ENCODE measurements around the gene OR6K2.
"Not testable (repeated sequence)": the region's sequence is repeated elsewhere in the genome, so short reads cannot be mapped to it uniquely, and the experiment has no call there.

Gene OR6K2

GRCh38 chr1:158700552-158700951, at the start of gene OR6K2:
OR6K2 (minus strand) TSS chr1:158700652; CDS start chr1:158700652, 0 bp downstream.
- DNase-seq (ENCODE audit: low read depth), result no peak

GRCh38 chr1:158735848-158736247, 35.4 kb upstream of the OR6K2 start:
- no peak for DNase-seq (ENCODE audit: low read depth)

- DNase-seq (ENCODE audit: low read depth), result no peak
Measured at GRCh38 chr1:158732524-158732923, 32.1 kb upstream of the OR6K2 start.

- DNase-seq (ENCODE audit: low read depth), result no peak
Measured at GRCh38 chr1:158731707-158732106, 31.3 kb upstream of the OR6K2 start.

- DNase-seq (ENCODE audit: low read depth), result no peak
Measured at GRCh38 chr1:158730453-158730852, 30.0 kb upstream of the OR6K2 start.

GRCh38 chr1:158728510-158729225, 28.2 kb upstream of the OR6K2 start:
- no peak for DNase-seq (ENCODE audit: low read depth)

- DNase-seq (ENCODE audit: low read depth), result no peak
Measured at GRCh38 chr1:158724442-158724841, 24.0 kb upstream of the OR6K2 start.

GRCh38 chr1:158720620-158721019, 20.2 kb upstream of the OR6K2 start, which contains the start of gene OR6K3:
OR6K3 (minus strand) TSS chr1:158720720; CDS start chr1:158718115, 2,605 bp downstream.
- no peak for DNase-seq (ENCODE audit: low read depth)

GRCh38 chr1:158719664-158720063, 19.2 kb upstream of the OR6K2 start:
- no peak for DNase-seq (ENCODE audit: low read depth)

GRCh38 chr1:158717344-158717743, 16.9 kb upstream of the OR6K2 start:
- no peak for DNase-seq (ENCODE audit: low read depth)

- no peak for DNase-seq (ENCODE audit: low read depth)
Measured at GRCh38 chr1:158716335-158716734, 15.9 kb upstream of the OR6K2 start.

- no peak for DNase-seq (ENCODE audit: low read depth)
Measured at GRCh38 chr1:158714754-158715153, 14.3 kb upstream of the OR6K2 start.

GRCh38 chr1:158711098-158711497, 10.6 kb upstream of the OR6K2 start:
- DNase-seq (ENCODE audit: low read depth), result no peak

- no peak for DNase-seq (ENCODE audit: low read depth)
Measured at GRCh38 chr1:158706096-158706495, 5.6 kb upstream of the OR6K2 start.

GRCh38 chr1:158694596-158694995, 5.9 kb downstream of the OR6K2 start:
- DNase-seq (ENCODE audit: low read depth), result no peak

- DNase-seq (ENCODE audit: low read depth), result no peak
Measured at GRCh38 chr1:158692356-158692755, 8.1 kb downstream of the OR6K2 start.

- DNase-seq (ENCODE audit: low read depth), result no peak
Measured at GRCh38 chr1:158691907-158692306, 8.5 kb downstream of the OR6K2 start.

GRCh38 chr1:158691149-158691548, 9.3 kb downstream of the OR6K2 start:
- DNase-seq (ENCODE audit: low read depth), result not testable (repeated sequence)

GRCh38 chr1:158689875-158690274, 10.6 kb downstream of the OR6K2 start:
- no peak for DNase-seq (ENCODE audit: low read depth)

GRCh38 chr1:158689110-158689509, 11.3 kb downstream of the OR6K2 start:
- DNase-seq (ENCODE audit: low read depth), result no peak

GRCh38 chr1:158688343-158688742, 12.1 kb downstream of the OR6K2 start:
- DNase-seq (ENCODE audit: low read depth), result not testable (repeated sequence)

- no peak for DNase-seq (ENCODE audit: low read depth)
Measured at GRCh38 chr1:158687037-158687436, 13.4 kb downstream of the OR6K2 start.

- DNase-seq (ENCODE audit: low read depth), result no peak
Measured at GRCh38 chr1:158686111-158687009, 14.1 kb downstream of the OR6K2 start, which contains the start of gene SPTA1. SPTA1 (minus strand) TSS chr1:158686715; CDS start chr1:158686517, 198 bp downstream.

All from EH (cell line).